Testis (tissue), 3 donors: ENCODE measurements around the gene HPN. TPM values are rescaled to one million over a fixed set of nuclear protein-coding genes. Genes with fewer than 3 reads are reported as not detected.

Experiments used
- DNase-seq: peaks from one replicate; pipeline ENCODE4 v3.0.0-alpha.2; 2019
- H3K27ac ChIP-seq, 2 donors: fragments of 200-600 bp; sonication (generic); one replicate each; pipeline ENCODE4 v1.5.1; 2019
- H3K27me3 ChIP-seq: fragments of 200-600 bp; sonication (generic); one replicate; pipeline ENCODE4 v1.5.1; 2019
- H3K36me3 ChIP-seq: fragments of 200-600 bp; sonication (generic); one replicate; pipeline ENCODE4 v1.5.1; 2017; ENCODE audit warnings: low read depth; ENCODE audit errors: missing control alignments
- H3K4me1 ChIP-seq: fragments of 200-600 bp; sonication (generic); one replicate; pipeline ENCODE4 v1.5.1; 2019
- H3K4me3 ChIP-seq, 2 donors: fragments of 200-600 bp; sonication (generic); one replicate each; pipeline ENCODE4 v1.5.1; 2017 to 2019
- H3K9me3 ChIP-seq: fragments of 200-600 bp; sonication (generic); one replicate; pipeline ENCODE4 v1.5.1; 2017
- CTCF ChIP-seq, 3 experiments: fragments of 450-650 bp in 2 of 3; fragments of 200-600 bp in 1 of 3; sonication (generic) in 1 of 3; IDR thresholded peaks; one replicate each; pipeline ENCODE4 v1.5.1; 2016 to 2019; ENCODE audit warnings: antibody characterized with exemption in 3 of 3, mild to moderate bottlenecking in 2 of 3, moderate library complexity in 1 of 3
- POLR2A ChIP-seq: fragments of 450-650 bp; IDR thresholded peaks from one replicate; pipeline ENCODE4 v1.6.1; 2017; ENCODE audit warnings: antibody characterized with exemption, mild to moderate bottlenecking, moderate library complexity
- WGBS, 2 donors: methylation state at CpG; one replicate each; pipeline ENCODE4 v1.1.5; 2018; 5-methylcytosine and 5-hydroxymethylcytosine counted together
- intact Hi-C: fragments of 100-400 bp; cut with DNase I; formaldehyde crosslinking; loops from one replicate; pipeline ENCODE4 v1.15.1; 2023; ENCODE audit warnings: low total_unique reads
- polyA plus RNA-seq: library from polyadenylated mRNA; stranded (reverse); fragments of 350-450 nt; fragmentation: Illumina TruSeq; extraction: RNeasy Lipid Tissue Mini Kit (QIAGEN cat#74804); gene quantifications from one replicate; pipeline ENCODE4 v1.2.3, GENCODE V29; 2014; ENCODE audit warnings: low read depth, low replicate concordance; ENCODE audit not compliant: insufficient read depth
- total RNA-seq, 2 donors: library from RNA; depleted of rRNA; stranded (reverse); fragments of >200 nt; gene quantifications; one replicate each; pipeline ENCODE4 v1.2.3, GENCODE V29; 2016

Gene HPN
- total and polyA plus RNA-seq, 3 donors from 2014 or later = 0.79 to 8.2 (median 1.7) TPM

- intact Hi-C loops = no loop called here
Observed at GRCh38 chr19:35076026-35076370, 34.5 kb downstream of the HPN start.

GRCh38 chr19:35076657-35077056 is 35.1 kb downstream of the HPN start:
- Histone ChIP-seq H3K4me3 (no peak overlapping the region), H3K9me3 (no peaks in the 10 kb centered on the region), H3K27ac (no peak overlapping the region), H3K36me3 (no peaks in the 10 kb centered on the region), H3K27me3 (no peaks in the 10 kb centered on the region), H3K4me1 (no peaks in the 10 kb centered on the region)
- intact Hi-C loops = no loop called here
- DNase-seq = no peak
- 80 to 93% methylated on average over 1 to 8 of the region's 8 CpGs for WGBS, 2 donors
- TF ChIP-seq POLR2A (no peak), CTCF (IDR thresholded peaks at IDR 0.05) (no peak)

More at GRCh38 chr19:35076026-35076370, 34.5 kb downstream of the HPN start:
- DNase-seq = no peak
- H3K4me1 ChIP-seq = no peaks in the 10 kb centered on the region
- H3K27ac ChIP-seq = no peak overlapping the region
- WGBS, 2 donors = 93 to 100% methylated on average over 3 to 6 of the region's 6 CpGs
- H3K9me3 ChIP-seq = no peaks in the 10 kb centered on the region
- TF ChIP-seq POLR2A = no peak
- no peak for TF ChIP-seq CTCF (IDR thresholded peaks at IDR 0.05)
- H3K36me3 ChIP-seq = no peaks in the 10 kb centered on the region
- H3K4me3 ChIP-seq = no peak overlapping the region
- H3K27me3 ChIP-seq = no peaks in the 10 kb centered on the region

DNA sequence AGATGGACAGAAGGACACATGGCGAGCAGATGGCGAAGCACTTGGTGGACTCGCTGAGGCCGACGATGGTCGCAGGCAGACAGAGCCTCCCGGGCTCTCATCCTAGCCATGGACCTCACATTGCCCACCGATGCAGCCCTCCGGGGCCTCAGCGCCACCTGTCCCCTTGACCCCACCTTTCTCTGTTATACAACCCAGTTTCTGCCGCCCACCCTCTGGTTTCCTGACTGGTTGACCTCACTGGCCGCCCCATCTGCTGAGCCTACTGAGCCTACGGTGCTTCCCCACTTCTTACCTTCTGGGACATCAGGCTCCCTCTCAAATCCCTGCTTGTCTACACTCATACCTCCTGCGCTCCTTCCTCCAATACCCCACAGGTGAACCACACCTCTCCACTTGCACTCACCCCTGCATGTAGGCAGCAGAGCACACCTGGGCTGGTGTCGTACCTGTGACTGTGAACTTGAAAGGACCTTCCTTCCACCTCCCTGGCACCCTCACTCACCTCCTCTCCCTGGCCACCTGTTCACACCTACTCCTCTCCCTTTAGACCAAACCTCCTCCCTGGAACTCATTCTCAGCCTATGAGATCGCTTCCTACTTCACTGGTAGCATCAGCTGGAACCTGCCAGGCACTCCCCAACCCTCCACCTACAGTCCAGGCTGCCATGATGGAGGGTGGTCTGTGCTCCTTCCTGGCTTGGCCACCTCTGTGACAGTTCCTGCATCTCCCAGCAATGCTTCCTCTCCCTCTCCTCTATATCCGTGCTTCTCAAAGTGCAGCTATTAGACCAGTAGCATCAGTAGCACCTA is 36.1 kb downstream of the HPN start:
- Histone ChIP-seq H3K9me3 (no peaks in the 10 kb centered on the region), H3K27me3 (no peaks in the 10 kb centered on the region), H3K27ac (no peak overlapping the region), H3K4me3 (no peak overlapping the region), H3K4me1 (no peaks in the 10 kb centered on the region), H3K36me3 (no peaks in the 10 kb centered on the region)
- DNase-seq = no peak
- intact Hi-C loops = no loop called here
- TF ChIP-seq CTCF (IDR thresholded peaks at IDR 0.05) (no peak), POLR2A (no peak)
- 93 to 95% methylated on average over 17 of the region's 17 CpGs for WGBS, 2 donors

- Histone ChIP-seq H3K27me3 (no peaks in the 10 kb centered on the region), H3K9me3 (no peaks in the 10 kb centered on the region), H3K36me3 (no peaks in the 10 kb centered on the region), H3K4me3 (no peak overlapping the region), H3K4me1 (no peaks in the 10 kb centered on the region), H3K27ac (no peak overlapping the region)
- no peak for TF ChIP-seq POLR2A
- intact Hi-C loops = no loop called here
- no peak for DNase-seq
- WGBS, 2 donors = 73 to 91% methylated on average over 3 to 14 of the region's 14 CpGs
Observed at GRCh38 chr19:35079826-35080225, 38.3 kb downstream of the HPN start.

GRCh38 chr19:35080613-35081170 is 39.2 kb downstream of the HPN start:
- Histone ChIP-seq H3K4me1 (no peaks in the 10 kb centered on the region), H3K36me3 (no peaks in the 10 kb centered on the region), H3K27me3 (no peaks in the 10 kb centered on the region), H3K27ac (no peak overlapping the region), H3K4me3 (no peak overlapping the region), H3K9me3 (no peaks in the 10 kb centered on the region)
- intact Hi-C loops = no loop called here
- no peak for DNase-seq
- WGBS, 2 donors = 80 to 95% methylated on average over 7 to 15 of the region's 16 CpGs
- TF ChIP-seq CTCF (IDR thresholded peaks at IDR 0.05) = no peak
- no peak for TF ChIP-seq POLR2A
